Right atrium auricular region (tissue), 2 donors: ENCODE data around the gene BBS1. TPM values are rescaled to one million over a fixed set of nuclear protein-coding genes. Genes with fewer than 3 reads are reported as not detected.
"Not testable (repeated sequence)": the region's sequence is repeated elsewhere in the genome, so short reads cannot be mapped to it uniquely, and the experiment has no call there.

Experiments
- DNase-seq: peaks from one replicate; pipeline ENCODE4 v3.0.0-alpha.2; 2019; ENCODE audit warnings: low spot score
- H3K27ac ChIP-seq, 2 donors: fragments of 200-600 bp; sonication (generic); 1 replicate in 1 of 2; 2 replicates in 1 of 2; pipeline ENCODE4 v1.5.1; 2016 to 2019
- H3K27me3 ChIP-seq, 2 donors: fragments of 200-600 bp; sonication (generic); one replicate each; pipeline versions ENCODE4 v1.5.1 to v1.6.0; 2017 to 2019
- H3K36me3 ChIP-seq: fragments of 200-600 bp; sonication (generic); one replicate; pipeline ENCODE4 v1.5.1; 2016
- H3K4me1 ChIP-seq, 2 donors: fragments of 200-600 bp; sonication (generic); one replicate each; pipeline versions ENCODE4 v1.5.1 to v1.6.0; 2017 to 2019
- H3K4me3 ChIP-seq, 2 donors: fragments of 200-600 bp; sonication (generic); 1 replicate in 1 of 2; 2 replicates in 1 of 2; pipeline ENCODE4 v1.5.1; 2017 to 2019; ENCODE audit warnings: mild to moderate bottlenecking in 1 of 2, moderate library complexity in 1 of 2
- H3K9me3 ChIP-seq, 2 donors: fragments of 200-600 bp; sonication (generic); one replicate each; pipeline ENCODE4 v1.5.1; 2019
- CTCF ChIP-seq, 2 donors: fragments of 200-600 bp; sonication (generic); IDR thresholded peaks; one replicate each; pipeline ENCODE4 v1.5.1; 2019; ENCODE audit warnings: antibody characterized with exemption in 2 of 2
- total RNA-seq, 2 donors: library from RNA; depleted of rRNA; stranded (reverse); fragments of >200 nt; gene quantifications; one replicate each; pipeline ENCODE4 v1.1.0, GENCODE V29; 2016

Gene BBS1
- total RNA-seq, 2 donors from 2014 or later, result 37.0 to 38.7 TPM

GRCh38 chr11:66531841-66532240 lies 21.4 kb downstream of the BBS1 start:
- Histone ChIP-seq H3K36me3 (peaks cover 11% of the 10 kb centered on the region), H3K4me3 (no peak overlapping the region)

GRCh38 chr11:66532784-66533183 lies 22.3 kb downstream of the BBS1 start:
- DNase-seq, result no peak
- no peak overlapping the region for H3K27ac ChIP-seq
- no peak overlapping the region for H3K4me3 ChIP-seq
- TF ChIP-seq CTCF (IDR thresholded peaks at IDR 0.05), result no peak
- no peaks in the 10 kb centered on the region for H3K9me3 ChIP-seq
- H3K27me3 ChIP-seq, result no peaks in the 10 kb centered on the region
- peaks cover 7% of the 10 kb centered on the region for H3K36me3 ChIP-seq
- H3K4me1 ChIP-seq, result no peaks in the 10 kb centered on the region

More at GRCh38 chr11:66531841-66532240, 21.4 kb downstream of the BBS1 start:
- no peaks in the 10 kb centered on the region for H3K9me3 ChIP-seq
- no peak for DNase-seq
- no peak for TF ChIP-seq CTCF (IDR thresholded peaks at IDR 0.05)
- H3K27ac ChIP-seq, result no peak overlapping the region
- H3K4me1 ChIP-seq, result no peaks in the 10 kb centered on the region
- no peaks in the 10 kb centered on the region for H3K27me3 ChIP-seq

- peaks cover 15% of the 10 kb centered on the region for H3K36me3 ChIP-seq
- TF ChIP-seq CTCF (IDR thresholded peaks at IDR 0.05), result no peak
- H3K4me3 ChIP-seq, result no peak overlapping the region
Observed at GRCh38 chr11:66539170-66539869, 28.9 kb downstream of the BBS1 start.

GRCh38 chr11:66539870-66540213 lies 29.4 kb downstream of the BBS1 start:
- no peak overlapping the region for H3K27ac ChIP-seq

More at GRCh38 chr11:66539170-66539869, 28.9 kb downstream of the BBS1 start:
- Histone ChIP-seq H3K9me3 (no peaks in the 10 kb centered on the region), H3K27me3 (no peaks in the 10 kb centered on the region), H3K4me1 (peaks cover 0 to 20% of the 10 kb centered on the region in 2 donors), H3K27ac (no peak overlapping the region)
- no peak for DNase-seq

GRCh38 chr11:66540598-66540997 lies 30.2 kb downstream of the BBS1 start:
- not testable (repeated sequence) for H3K4me3 ChIP-seq, H3K9me3 ChIP-seq, H3K27ac ChIP-seq, H3K27me3 ChIP-seq, DNase-seq
- H3K4me1 ChIP-seq, result peaks cover 0 to 33% of the 10 kb centered on the region in 2 donors
- H3K36me3 ChIP-seq, result peaks cover 15% of the 10 kb centered on the region

More at GRCh38 chr11:66539870-66540213, 29.4 kb downstream of the BBS1 start:
- Histone ChIP-seq H3K4me1 (peaks cover 0 to 25% of the 10 kb centered on the region in 2 donors), H3K4me3 (no peak overlapping the region), H3K36me3 (peaks cover 15% of the 10 kb centered on the region), H3K9me3 (no peaks in the 10 kb centered on the region), H3K27me3 (no peaks in the 10 kb centered on the region)
- TF ChIP-seq CTCF (IDR thresholded peaks at IDR 0.05), result no peak
- DNase-seq, result no peak

- Histone ChIP-seq H3K27ac (no peak overlapping the region), H3K9me3 (no peaks in the 10 kb centered on the region), H3K4me1 (peaks cover 0 to 40% of the 10 kb centered on the region in 2 donors), H3K27me3 (no peaks in the 10 kb centered on the region), H3K4me3 (no peak overlapping the region), H3K36me3 (peaks cover 15% of the 10 kb centered on the region)
- no peak for TF ChIP-seq CTCF (IDR thresholded peaks at IDR 0.05)
- DNase-seq, result no peak
Observed at GRCh38 chr11:66541892-66542291, 31.5 kb downstream of the BBS1 start.
